SU-DHL-6 (cell line): ENCODE results near the gene TMEM151B.

ENCODE experiments used
- H2AFZ ChIP-seq: fragments of 200-600 bp; sonication (generic); 2 replicates; pipeline ENCODE4 v1.6.1; 2014; ENCODE audit warnings: low read depth, mild to moderate bottlenecking, moderate library complexity, mixed read lengths, antibody characterized with exemption, low read length; ENCODE audit not compliant: severe bottlenecking
- H3F3A ChIP-seq: fragments of 200-600 bp; shearing (Covaris generic); 2 replicates; pipeline ENCODE4 v1.6.0; 2016; ENCODE audit warnings: antibody characterized with exemption, mild to moderate bottlenecking; ENCODE audit not compliant: insufficient read depth
- H3K27ac ChIP-seq: fragments of 200-600 bp; sonication (generic); 2 replicates; pipeline ENCODE4 v1.5.1; 2016; ENCODE audit warnings: low read depth, mild to moderate bottlenecking, low read length, moderate library complexity, mixed read lengths
- H3K27me3 ChIP-seq: fragments of 200-600 bp; sonication (generic), shearing (Covaris generic); 2 replicates; pipeline ENCODE4 v1.6.0; 2014; ENCODE audit warnings: mild to moderate bottlenecking, low read length
- H3K36me3 ChIP-seq: fragments of 200-600 bp; sonication (generic); 2 replicates; pipeline ENCODE4 v1.6.1; 2014; ENCODE audit warnings: mild to moderate bottlenecking, low read length, mixed read lengths
- H3K4me2 ChIP-seq: fragments of 300-600, 200-600 bp; shearing (Covaris generic), sonication (generic); 2 replicates; pipeline ENCODE4 v1.6.0; 2014; ENCODE audit warnings: low read length, low read depth, mild to moderate bottlenecking; ENCODE audit not compliant: poor library complexity, severe bottlenecking
- H3K4me3 ChIP-seq: fragments of 200-600 bp; sonication (generic); 2 replicates; pipeline ENCODE4 v1.5.1; 2014; ENCODE audit warnings: antibody characterized with exemption, low read length, mild to moderate bottlenecking, mixed read lengths; ENCODE audit not compliant: insufficient read depth, poor library complexity, severe bottlenecking
- H3K79me2 ChIP-seq: fragments of 200-600 bp; sonication (generic); 2 replicates; pipeline ENCODE4 v1.6.1; 2014; ENCODE audit warnings: mild to moderate bottlenecking, low read length, moderate library complexity; ENCODE audit not compliant: insufficient read depth
- H3K9ac ChIP-seq: fragments of 200-600 bp; sonication (generic); 2 replicates; pipeline ENCODE4 v1.7.0; 2014; ENCODE audit warnings: mild to moderate bottlenecking, low read length
- H3K9me2 ChIP-seq: fragments of 200-600 bp; sonication (generic); replicated peaks from 2 replicates; pipeline ENCODE4 v1.6.1; 2014; ENCODE audit warnings: low read length; ENCODE audit not compliant: insufficient read depth
- H3K9me3 ChIP-seq: fragments of 200-600 bp; sonication (generic); 2 replicates; pipeline ENCODE4 v1.6.1; 2014; ENCODE audit warnings: low read length, mixed read lengths; ENCODE audit not compliant: insufficient read depth
- H4K20me1 ChIP-seq: fragments of 200-600 bp; sonication (generic); 2 replicates; pipeline ENCODE4 v1.6.1; 2014; ENCODE audit warnings: low read depth, mild to moderate bottlenecking, antibody characterized with exemption, low read length, moderate library complexity, mixed read lengths
- CTCF ChIP-seq: fragments of 200-600 bp; sonication (generic); IDR thresholded peaks from one replicate; pipeline ENCODE4 v1.5.1; 2017; ENCODE audit warnings: antibody characterized with exemption, mild to moderate bottlenecking, low read length, moderate library complexity; ENCODE audit not compliant: insufficient read depth, poor library complexity, severe bottlenecking
- EZH2phosphoT487 ChIP-seq: fragments of 200-600 bp; sonication (generic), shearing (Covaris generic); conservative IDR thresholded peaks from 2 replicates; pipeline ENCODE4 v1.6.1; 2018; ENCODE audit warnings: mild to moderate bottlenecking, antibody characterized with exemption, low read length, moderate library complexity, mixed read lengths

The TMEM151B gene

GRCh38 chr6:44269921-44270525 lies at the start of gene TMEM151B:
Gene TMEM151B, plus strand, starts transcription at chr6:44270450. Its CDS starts 293 bp downstream, at chr6:44270743.
- Histone ChIP-seq H3K4me3 (peak within 1 kb of the TSS; percentile 27), H3F3A (peaks cover 21% of the 10 kb centered on the region), H4K20me1 (no peaks in the 10 kb centered on the region), H3K27ac (no peak within 1 kb of the TSS), H3K36me3 (no peaks in the 10 kb centered on the region), H3K9me3 (no peaks in the 10 kb centered on the region), H2AFZ (no peak within 1 kb of the TSS), H3K27me3 (no peaks in the 10 kb centered on the region), H3K9ac (no peak within 1 kb of the TSS), H3K9me2 (no peaks in the 10 kb centered on the region), H3K4me2 (peak within 1 kb of the TSS; percentile 34), H3K79me2 (no peaks in the 10 kb centered on the region)
- TF ChIP-seq EZH2phosphoT487 (no peak), CTCF (no peak)

GRCh38 chr6:44220913-44221290 lies 49.3 kb upstream of the TMEM151B start:
- TF ChIP-seq CTCF (no peak), EZH2phosphoT487 (no peak)
- Histone ChIP-seq H3F3A (peaks cover 14% of the 10 kb centered on the region), H3K4me3 (no peak overlapping the region), H3K36me3 (no peaks in the 10 kb centered on the region), H3K4me2 (no peak overlapping the region), H3K79me2 (peaks cover 24% of the 10 kb centered on the region), H4K20me1 (no peaks in the 10 kb centered on the region), H3K9me3 (no peaks in the 10 kb centered on the region), H3K9ac (peak overlapping the region; percentile 12; the same call in 1 of the 2 replicates), H2AFZ (no peak overlapping the region), H3K27me3 (no peaks in the 10 kb centered on the region), H3K27ac (peak overlapping the region; percentile 47), H3K9me2 (no peaks in the 10 kb centered on the region)

GRCh38 chr6:44221291-44221960 lies 48.8 kb upstream of the TMEM151B start:
- Histone ChIP-seq H4K20me1 (no peaks in the 10 kb centered on the region), H3K9ac (peak overlapping the region; percentile 12; the same call in 1 of the 2 replicates), H3K9me2 (no peaks in the 10 kb centered on the region), H2AFZ (no peak overlapping the region), H3K27me3 (no peaks in the 10 kb centered on the region), H3K4me3 (no peak overlapping the region), H3K79me2 (peaks cover 29% of the 10 kb centered on the region), H3K36me3 (no peaks in the 10 kb centered on the region), H3K9me3 (no peaks in the 10 kb centered on the region), H3K27ac (peak overlapping the region; percentile 47), H3K4me2 (no peak overlapping the region), H3F3A (peaks cover 14% of the 10 kb centered on the region)
- TF ChIP-seq EZH2phosphoT487, result no peak
- peak; percentile 92 for TF ChIP-seq CTCF
